Stimulated activated naive CD8-positive, alpha-beta T cell treated with anti-CD3 and anti-CD28 coated beads, Interleukin-15, amount 100 ng/mL, for 72 hours (primary cell): ENCODE results near the gene SECISBP2.

Experiments
- ATAC-seq: fragments of 150-1000 bp; cut with Tn5 transposase; 2 replicates; pipeline ENCODE4 v1.10.0; 2021; ENCODE audit warnings: mild to moderate bottlenecking, moderate library complexity
- DNase-seq, 2 donors: peaks; one replicate each; pipeline ENCODE4 v3.0.0; 2021 to 2022
- H3K27ac Mint-ChIP-seq, 2 donors: one replicate each; pipeline ENCODE4 v1.8.0; 2022; ENCODE audit warnings: mild to moderate bottlenecking in 2 of 2, mixed read lengths in 2 of 2, moderate library complexity in 2 of 2
- H3K27me3 Mint-ChIP-seq: one replicate; pipeline ENCODE4 v1.8.0; 2022; ENCODE audit warnings: mixed read lengths
- H3K4me1 Mint-ChIP-seq: one replicate; pipeline ENCODE4 v1.8.0; 2022; ENCODE audit warnings: mild to moderate bottlenecking, mixed read lengths
- H3K4me3 Mint-ChIP-seq, 2 donors: one replicate each; pipeline ENCODE4 v1.8.0; 2022; ENCODE audit warnings: mild to moderate bottlenecking in 2 of 2, mixed read lengths in 2 of 2, moderate library complexity in 1 of 2
- H3K9me3 Mint-ChIP-seq, 2 donors: one replicate each; pipeline ENCODE4 v1.8.0; 2022; ENCODE audit warnings: mixed read lengths in 2 of 2

The SECISBP2 gene

DNA sequence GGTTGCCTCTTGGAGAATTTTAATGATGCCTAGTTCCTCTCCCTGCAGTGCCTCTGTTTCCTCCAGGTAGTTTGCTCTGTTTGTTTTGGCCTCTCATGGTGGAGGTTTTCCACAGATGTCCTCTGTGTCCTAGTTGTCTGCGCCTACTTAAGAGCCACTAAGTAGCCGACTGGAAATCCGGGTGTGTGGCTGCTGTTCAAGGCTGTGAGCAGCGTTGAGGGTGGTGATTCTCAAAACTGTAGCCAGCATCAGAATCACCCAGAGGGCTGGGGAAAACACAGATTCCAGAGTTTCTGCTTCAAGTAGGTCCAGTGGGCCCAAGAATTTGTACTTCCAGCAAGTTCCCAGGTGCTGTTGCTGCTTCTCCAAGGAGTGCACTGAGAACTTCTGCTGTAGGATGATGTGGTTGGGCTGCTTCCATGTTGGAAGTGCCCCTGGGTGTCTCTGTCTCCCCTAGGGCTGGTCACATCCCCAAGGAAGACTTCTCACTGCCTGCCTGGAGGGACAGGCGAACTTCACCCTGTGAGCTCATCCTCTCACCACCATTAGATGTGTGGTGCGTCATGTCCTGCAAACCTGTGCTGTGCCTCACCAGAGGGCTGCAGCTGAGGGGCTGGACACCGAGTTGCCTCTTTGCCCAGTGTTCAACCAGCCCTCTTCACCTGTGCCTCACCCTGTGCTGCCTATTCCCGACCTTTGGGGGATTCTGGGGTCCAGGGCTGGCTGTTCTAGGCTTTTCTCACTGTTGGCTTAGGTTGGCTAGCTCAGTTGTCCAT lies 34.8 kb downstream of the SECISBP2 start:
- peak overlapping the region; percentile 59 to 76 for H3K27ac Mint-ChIP-seq
- no peak for DNase-seq
- H3K27me3 Mint-ChIP-seq: no peaks in the 10 kb centered on the region

GRCh38 chr9:89353989-89354388 lies 35.7 kb downstream of the SECISBP2 start:
- Mint-ChIP-seq H3K27ac (peak overlapping the region in 1 of 2 donors; percentile 50), H3K4me3 (no peak overlapping the region), H3K27me3 (no peaks in the 10 kb centered on the region), H3K9me3 (no peaks in the 10 kb centered on the region), H3K4me1 (peaks cover 45% of the 10 kb centered on the region)
- DNase-seq (no peak), ATAC-seq (no peak)

More for the DNA sequence above, 34.8 kb downstream of the SECISBP2 start:
- no peaks in the 10 kb centered on the region for H3K9me3 Mint-ChIP-seq
- peak overlapping the region in 1 of 2 donors; percentile 29 for H3K4me3 Mint-ChIP-seq
- H3K4me1 Mint-ChIP-seq: peaks cover 45% of the 10 kb centered on the region
- no peak for ATAC-seq

DNA sequence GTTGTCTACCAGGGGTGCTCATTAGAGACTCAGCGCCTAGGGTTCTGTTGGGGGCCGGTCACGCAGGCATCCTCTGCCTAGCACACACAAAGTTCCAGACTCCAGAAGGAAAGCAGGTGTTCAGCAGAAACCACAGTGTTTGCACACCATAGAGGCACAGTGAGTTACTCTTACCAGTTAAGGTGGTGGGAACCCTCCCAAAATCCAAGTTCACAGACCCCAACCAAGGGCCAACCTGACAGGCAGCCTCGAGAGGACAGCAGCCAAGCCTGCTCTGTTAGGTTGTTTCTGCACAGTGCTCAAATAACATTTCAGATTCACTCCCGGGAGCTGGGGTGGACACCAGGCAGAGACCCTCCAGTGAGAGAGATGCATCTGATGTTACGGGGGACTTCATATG lies 36.2 kb downstream of the SECISBP2 start:
- no peak overlapping the region for H3K27ac Mint-ChIP-seq
- H3K4me3 Mint-ChIP-seq: no peak overlapping the region
- H3K27me3 Mint-ChIP-seq: no peaks in the 10 kb centered on the region
- no peaks in the 10 kb centered on the region for H3K9me3 Mint-ChIP-seq
- ATAC-seq (no peak), DNase-seq (no peak)
- peaks cover 45% of the 10 kb centered on the region for H3K4me1 Mint-ChIP-seq

GRCh38 chr9:89356782-89357181 lies 38.5 kb downstream of the SECISBP2 start:
- no peaks in the 10 kb centered on the region for H3K9me3 Mint-ChIP-seq
- no peaks in the 10 kb centered on the region for H3K27me3 Mint-ChIP-seq
- no peak overlapping the region for H3K27ac Mint-ChIP-seq
- peaks cover 45% of the 10 kb centered on the region for H3K4me1 Mint-ChIP-seq
- DNase-seq (no peak), ATAC-seq (no peak)
- H3K4me3 Mint-ChIP-seq: no peak overlapping the region

GRCh38 chr9:89357331-89358197 lies 39.3 kb downstream of the SECISBP2 start:
- peak overlapping the region; percentile 79 to 94 for H3K27ac Mint-ChIP-seq
- no peak overlapping the region for H3K4me3 Mint-ChIP-seq
- DNase-seq (no peak), ATAC-seq (peak; percentile 88)
- no peaks in the 10 kb centered on the region for H3K27me3 Mint-ChIP-seq
- no peaks in the 10 kb centered on the region for H3K9me3 Mint-ChIP-seq
- peaks cover 37% of the 10 kb centered on the region for H3K4me1 Mint-ChIP-seq

DNA sequence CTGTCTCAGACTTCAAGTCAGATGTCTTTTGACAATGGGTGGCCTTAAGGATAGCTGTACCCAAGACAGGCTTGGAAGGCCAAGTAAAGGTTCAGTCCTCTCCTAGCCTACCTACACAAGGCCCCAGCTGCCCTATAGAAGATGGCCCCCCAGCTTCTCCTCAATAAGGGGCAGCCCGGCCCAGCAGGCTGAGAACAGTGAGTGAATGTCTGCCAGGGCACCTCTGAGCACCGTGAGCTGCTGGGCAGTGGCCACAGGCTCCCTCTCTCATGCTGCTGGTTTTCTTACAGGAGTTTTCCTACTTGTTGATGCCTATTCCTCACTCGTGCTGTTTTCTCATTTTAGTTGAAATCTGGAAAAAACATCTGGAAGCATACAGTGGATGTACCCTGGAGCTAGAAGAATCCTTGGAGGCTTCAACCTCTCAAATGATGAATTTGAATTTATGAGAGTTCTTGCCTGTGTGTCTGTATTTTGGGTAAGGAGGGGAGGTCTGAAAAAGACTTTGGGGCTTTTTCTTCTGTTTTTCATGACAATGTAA lies 40.1 kb downstream of the SECISBP2 start:
- Mint-ChIP-seq H3K4me3 (no peak overlapping the region), H3K9me3 (no peaks in the 10 kb centered on the region), H3K27ac (peak overlapping the region; percentile 42 to 82), H3K4me1 (peaks cover 33% of the 10 kb centered on the region), H3K27me3 (no peaks in the 10 kb centered on the region)
- DNase-seq (no peak), ATAC-seq (no peak)

GRCh38 chr9:89358985-89359384 lies 40.7 kb downstream of the SECISBP2 start:
- ATAC-seq: no peak
- no peak for DNase-seq
- no peaks in the 10 kb centered on the region for H3K9me3 Mint-ChIP-seq
- no peaks in the 10 kb centered on the region for H3K27me3 Mint-ChIP-seq
- peak overlapping the region in 1 of 2 donors; percentile 76 for H3K27ac Mint-ChIP-seq
- peaks cover 33% of the 10 kb centered on the region for H3K4me1 Mint-ChIP-seq
- no peak overlapping the region for H3K4me3 Mint-ChIP-seq

GRCh38 chr9:89359751-89360261 lies 41.5 kb downstream of the SECISBP2 start:
- no peak overlapping the region for H3K4me3 Mint-ChIP-seq
- ATAC-seq (no peak), DNase-seq (no peak)
- H3K27me3 Mint-ChIP-seq: no peaks in the 10 kb centered on the region
- no peaks in the 10 kb centered on the region for H3K9me3 Mint-ChIP-seq
- H3K27ac Mint-ChIP-seq: peak overlapping the region; percentile 54 to 83
- H3K4me1 Mint-ChIP-seq: peaks cover 41% of the 10 kb centered on the region

DNA sequence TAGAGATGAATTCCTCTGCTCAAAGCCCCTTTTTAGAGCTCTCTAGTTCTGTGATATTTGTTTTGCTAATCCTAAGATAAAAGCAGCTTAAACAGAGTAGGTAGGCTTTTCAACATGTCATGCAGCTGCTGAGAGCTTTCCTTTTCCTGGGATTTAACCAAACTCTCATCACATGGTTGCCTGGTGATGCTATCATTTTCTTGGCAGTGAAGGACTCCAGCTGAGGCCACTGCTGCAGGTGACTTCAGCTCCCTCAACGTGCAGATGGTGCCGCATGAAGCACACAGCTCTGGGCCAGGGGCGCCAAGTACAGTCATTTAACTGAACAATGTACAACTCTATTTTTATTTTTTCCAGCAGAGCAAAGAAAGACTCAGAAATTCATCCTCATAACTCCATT lies 42.2 kb downstream of the SECISBP2 start:
- H3K4me1 Mint-ChIP-seq: peaks cover 41% of the 10 kb centered on the region
- H3K27ac Mint-ChIP-seq: peak overlapping the region in 1 of 2 donors; percentile 93
- no peaks in the 10 kb centered on the region for H3K27me3 Mint-ChIP-seq
- ATAC-seq (no peak), DNase-seq (no peak)
- H3K9me3 Mint-ChIP-seq: no peaks in the 10 kb centered on the region
- H3K4me3 Mint-ChIP-seq: no peak overlapping the region

- Mint-ChIP-seq H3K27ac (peak overlapping the region; percentile 11 to 43), H3K27me3 (no peaks in the 10 kb centered on the region), H3K4me3 (no peak overlapping the region), H3K9me3 (no peaks in the 10 kb centered on the region), H3K4me1 (peaks cover 41% of the 10 kb centered on the region)
- no peak for DNase-seq
- no peak for ATAC-seq
Measured at GRCh38 chr9:89361031-89361430, 42.7 kb downstream of the SECISBP2 start.

DNA sequence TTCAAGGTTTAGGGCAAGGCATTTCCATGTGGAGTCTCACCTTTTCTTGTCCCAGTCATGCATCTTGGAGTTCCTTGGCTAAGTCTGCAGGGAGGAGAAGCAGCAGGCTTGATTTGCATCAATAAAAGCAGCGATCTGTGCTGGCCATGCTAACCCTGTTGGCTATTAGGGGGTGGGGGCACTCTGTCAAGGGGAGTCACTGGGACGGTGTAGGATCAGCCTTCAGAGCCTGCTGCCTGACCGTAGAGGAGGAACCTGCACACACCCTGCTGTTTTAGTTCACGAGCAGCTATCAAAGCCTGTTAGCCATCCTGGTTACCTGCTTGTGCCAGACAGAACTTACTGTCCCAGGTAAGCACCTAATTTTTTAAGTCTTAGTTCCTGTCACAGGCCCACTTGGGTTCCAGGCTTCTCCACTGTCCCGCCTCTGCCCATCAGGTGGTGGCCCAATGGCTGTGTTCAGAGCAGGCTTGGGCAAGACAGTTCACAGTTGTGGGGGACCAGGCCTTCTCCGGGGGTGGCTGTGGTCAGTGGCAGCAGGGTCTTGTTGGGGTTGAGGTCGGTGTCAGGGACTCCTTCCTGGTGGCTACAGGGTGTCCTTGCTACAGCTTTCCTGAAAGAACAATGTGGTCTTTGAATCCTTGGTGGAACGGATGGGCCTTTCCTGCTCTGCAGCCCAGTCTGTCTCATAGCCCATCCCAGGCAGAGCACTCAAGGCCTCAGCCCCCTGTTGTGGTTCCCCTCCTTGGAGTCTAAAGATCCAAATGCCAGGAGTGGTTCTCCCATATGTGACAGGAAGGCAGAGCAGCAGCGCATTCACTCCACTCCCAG lies 43.7 kb downstream of the SECISBP2 start:
- Mint-ChIP-seq H3K4me1 (peaks cover 33% of the 10 kb centered on the region), H3K4me3 (no peak overlapping the region), H3K27me3 (no peaks in the 10 kb centered on the region), H3K9me3 (no peaks in the 10 kb centered on the region), H3K27ac (peak overlapping the region in 1 of 2 donors; percentile 97)
- DNase-seq (peak in 1 of 2 donors; percentile 6), ATAC-seq (no peak)

GRCh38 chr9:89362647-89363310 lies 44.5 kb downstream of the SECISBP2 start:
- Mint-ChIP-seq H3K4me3 (no peak overlapping the region), H3K4me1 (peaks cover 26% of the 10 kb centered on the region), H3K9me3 (no peaks in the 10 kb centered on the region), H3K27me3 (no peaks in the 10 kb centered on the region), H3K27ac (peak overlapping the region in 1 of 2 donors; percentile 97)
- DNase-seq: no peak
- ATAC-seq: peak; percentile 9

- H3K9me3 Mint-ChIP-seq: no peaks in the 10 kb centered on the region
- no peaks in the 10 kb centered on the region for H3K27me3 Mint-ChIP-seq
- H3K27ac Mint-ChIP-seq: peak overlapping the region in 1 of 2 donors; percentile 97
- H3K4me1 Mint-ChIP-seq: peaks cover 29% of the 10 kb centered on the region
- no peak for DNase-seq
- H3K4me3 Mint-ChIP-seq: no peak overlapping the region
- no peak for ATAC-seq
Measured at GRCh38 chr9:89363311-89363670, 45.0 kb downstream of the SECISBP2 start.

- Mint-ChIP-seq H3K4me1 (peaks cover 29% of the 10 kb centered on the region), H3K4me3 (no peak overlapping the region)
Measured at GRCh38 chr9:89363921-89364665, 45.8 kb downstream of the SECISBP2 start.

More at GRCh38 chr9:89363921-89364665, 45.8 kb downstream of the SECISBP2 start:
- ATAC-seq: no peak
- Mint-ChIP-seq H3K9me3 (no peaks in the 10 kb centered on the region), H3K27me3 (no peaks in the 10 kb centered on the region), H3K27ac (peak overlapping the region in 1 of 2 donors; percentile 95)
- peak in 1 of 2 donors; percentile 5 for DNase-seq
